ENCODE results near the gene ICAM5.
"Not testable (repeated sequence)": the region's sequence is repeated elsewhere in the genome, so short reads cannot be mapped to it uniquely, and the experiment has no call there.

The ICAM5 gene

GRCh38 chr19:10332965-10333757, 43.4 kb downstream of the ICAM5 start, which contains the start of gene RAVER1:
RAVER1 (minus strand) TSS chr19:10333529; CDS start chr19:10333507, 22 bp downstream.
- peak within 1 kb of the TSS; percentile 90 for H3K4me3 ChIP-seq (replicated peaks; ENCODE audit: low read depth, low read length)
- DNase-seq (ENCODE audit: low read depth), result peak; percentile 98
- TF ChIP-seq CTCF (IDR thresholded peaks at IDR 0.05; ENCODE audit: low read length, missing control alignments), result no peak

DNA sequence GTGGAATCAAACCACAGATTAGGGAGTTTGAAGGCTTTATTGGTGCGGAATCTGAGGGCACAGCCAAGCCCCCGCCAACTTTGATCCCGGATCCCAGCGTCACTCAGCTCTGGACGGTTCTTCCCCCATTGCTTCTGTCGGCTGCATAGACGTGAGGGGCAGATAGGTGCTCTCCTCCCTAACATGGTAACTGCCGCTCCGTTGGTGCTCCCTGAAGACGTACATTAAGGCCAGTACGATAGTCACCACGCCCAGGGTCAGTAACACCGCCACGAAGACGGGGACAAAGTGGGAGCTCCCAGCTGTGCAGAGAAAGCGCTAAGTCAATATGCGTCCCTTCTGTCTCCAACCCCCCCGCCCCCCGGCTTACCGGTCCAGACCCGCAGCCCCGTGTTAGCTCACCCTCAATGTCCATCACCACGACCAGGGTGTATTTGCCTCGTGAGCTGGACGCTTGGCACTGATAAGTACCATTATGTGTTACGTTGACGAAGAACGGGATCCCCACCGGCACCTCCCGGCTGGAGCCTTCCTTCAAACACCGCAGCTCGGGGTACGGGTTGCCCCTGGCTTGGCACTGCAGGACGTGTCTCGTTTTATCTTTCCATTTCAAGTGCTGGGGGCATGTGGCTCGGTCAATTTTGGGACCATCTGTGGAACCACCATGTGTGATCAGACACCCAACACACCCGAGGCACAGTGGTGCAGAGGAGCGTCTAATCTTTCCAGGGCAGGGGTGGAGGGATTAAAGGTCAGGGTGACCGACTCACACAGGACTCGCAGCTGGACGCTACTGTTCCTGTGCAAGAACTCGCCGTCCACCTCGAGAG, 44.2 kb downstream of the ICAM5 start:
- TF ChIP-seq CTCF (IDR thresholded peaks at IDR 0.05; ENCODE audit: low read length, missing control alignments), result no peak
- DNase-seq (ENCODE audit: low read depth), result peak; percentile 4
- peak overlapping the region; percentile 90 for H3K4me3 ChIP-seq (replicated peaks; ENCODE audit: low read depth, low read length)

GRCh38 chr19:10334588-10335351, 45.0 kb downstream of the ICAM5 start:
- TF ChIP-seq CTCF (IDR thresholded peaks at IDR 0.05; ENCODE audit: low read length, missing control alignments), result peak; percentile 8
- peak; percentile 97 for DNase-seq (ENCODE audit: low read depth)
- H3K4me3 ChIP-seq (replicated peaks; ENCODE audit: low read depth, low read length), result peak overlapping the region; percentile 90

GRCh38 chr19:10335352-10335985, 45.7 kb downstream of the ICAM5 start:
- no peak for DNase-seq (ENCODE audit: low read depth)
- H3K4me3 ChIP-seq (replicated peaks; ENCODE audit: low read depth, low read length), result no peak overlapping the region
- no peak for TF ChIP-seq CTCF (IDR thresholded peaks at IDR 0.05; ENCODE audit: low read length, missing control alignments)

GRCh38 chr19:10336725-10337124, 47.0 kb downstream of the ICAM5 start:
- H3K4me3 ChIP-seq (replicated peaks; ENCODE audit: low read depth, low read length); DNase-seq (ENCODE audit: low read depth): not testable (repeated sequence)

GRCh38 chr19:10338940-10339339, 49.2 kb downstream of the ICAM5 start:
- no peak overlapping the region for H3K4me3 ChIP-seq (replicated peaks; ENCODE audit: low read depth, low read length)
- no peak for TF ChIP-seq CTCF (IDR thresholded peaks at IDR 0.05; ENCODE audit: low read length, missing control alignments)
- DNase-seq (ENCODE audit: low read depth), result no peak
